ENCODE results near the gene CD151. TPM values are rescaled to one million over a fixed set of nuclear protein-coding genes. Genes with fewer than 3 reads are reported as not detected.

CD151 gene
- total RNA-seq, 1 experiment from 2014 or later: 179 TPM

GRCh38 chr11:843086-843734 is 10.5 kb downstream of the CD151 start:
- Histone ChIP-seq H3K4me1 (replicated peaks) (peaks cover 35% of the 10 kb centered on the region), H3K4me3 (peak overlapping the region; percentile 95)
- peak in 1 of 2 experiments; percentile 25 for DNase-seq (ENCODE audit: low read depth in 1 of 2, low spot score in 2 of 2)

DNA sequence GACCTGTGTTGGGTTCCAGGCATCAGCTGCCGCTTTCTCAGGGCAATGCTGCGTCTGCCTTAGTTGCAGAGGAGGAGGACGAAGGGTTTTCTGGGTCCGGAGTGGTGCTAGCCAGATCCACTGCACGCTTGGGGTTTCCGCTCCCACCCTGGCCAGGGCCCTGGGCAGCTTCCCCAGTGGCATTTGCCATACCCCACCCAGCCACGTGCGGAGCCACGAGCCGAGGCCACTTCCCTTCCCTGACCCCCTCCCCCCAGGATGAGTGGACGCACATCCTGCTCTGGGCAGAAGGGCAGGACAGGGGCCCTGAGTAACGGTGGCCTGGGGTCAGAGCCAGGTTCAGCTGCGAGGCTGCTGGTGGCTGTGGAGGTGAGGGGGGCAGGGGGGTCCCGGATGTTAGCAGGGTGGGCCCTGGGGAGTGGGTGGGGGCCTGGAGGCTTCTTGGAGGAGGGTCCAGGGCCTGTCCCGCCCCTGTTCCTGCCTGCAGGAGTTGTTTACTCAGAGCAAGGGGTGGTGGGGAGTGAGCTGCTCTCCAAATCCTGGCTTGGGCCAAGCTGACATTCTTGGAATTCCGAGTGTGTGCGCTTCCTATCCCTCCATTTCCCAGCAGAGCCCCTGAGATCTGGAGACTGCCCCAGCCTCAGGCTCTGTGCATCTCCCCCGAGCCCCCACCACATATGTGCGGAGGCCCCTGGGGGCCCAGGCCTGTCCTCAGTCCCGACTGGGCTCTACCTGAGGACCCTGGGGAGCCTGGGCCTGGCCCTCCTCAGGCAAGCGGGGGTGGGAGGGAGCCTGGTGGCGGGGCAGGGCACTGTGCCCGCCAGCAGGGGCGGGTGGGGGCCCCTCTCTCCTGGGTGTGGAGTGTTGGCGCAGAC is 11.3 kb downstream of the CD151 start:
- Histone ChIP-seq H3K27ac (peak overlapping the region; percentile 100), H3K27me3 (replicated peaks) (no peaks in the 10 kb centered on the region), H3K36me3 (peaks cover 37% of the 10 kb centered on the region), H3K4me1 (replicated peaks) (peaks cover 35% of the 10 kb centered on the region), H3K4me3 (peak overlapping the region; percentile 95), H3K9me3 (replicated peaks) (no peaks in the 10 kb centered on the region)
- DNase-seq (ENCODE audit: low read depth in 1 of 2, low spot score in 2 of 2): peak; percentile 81 to 92

More at GRCh38 chr11:843086-843734, 10.5 kb downstream of the CD151 start:
- peak overlapping the region; percentile 100 for H3K27ac ChIP-seq
- H3K27me3 ChIP-seq (replicated peaks): no peaks in the 10 kb centered on the region
- H3K9me3 ChIP-seq (replicated peaks): no peaks in the 10 kb centered on the region
- peaks cover 42% of the 10 kb centered on the region for H3K36me3 ChIP-seq

- H3K27me3 ChIP-seq (replicated peaks): no peaks in the 10 kb centered on the region
- H3K4me3 ChIP-seq: peak overlapping the region; percentile 95
- peak; percentile 78 to 86 for DNase-seq (ENCODE audit: low read depth in 1 of 2, low spot score in 2 of 2)
- H3K27ac ChIP-seq: peak overlapping the region; percentile 100
- H3K36me3 ChIP-seq: peaks cover 27% of the 10 kb centered on the region
- no peaks in the 10 kb centered on the region for H3K9me3 ChIP-seq (replicated peaks)
- H3K4me1 ChIP-seq (replicated peaks): peaks cover 35% of the 10 kb centered on the region
These were observed 12.2 kb downstream of the CD151 start for GRCh38 chr11:844693-845644.

DNA sequence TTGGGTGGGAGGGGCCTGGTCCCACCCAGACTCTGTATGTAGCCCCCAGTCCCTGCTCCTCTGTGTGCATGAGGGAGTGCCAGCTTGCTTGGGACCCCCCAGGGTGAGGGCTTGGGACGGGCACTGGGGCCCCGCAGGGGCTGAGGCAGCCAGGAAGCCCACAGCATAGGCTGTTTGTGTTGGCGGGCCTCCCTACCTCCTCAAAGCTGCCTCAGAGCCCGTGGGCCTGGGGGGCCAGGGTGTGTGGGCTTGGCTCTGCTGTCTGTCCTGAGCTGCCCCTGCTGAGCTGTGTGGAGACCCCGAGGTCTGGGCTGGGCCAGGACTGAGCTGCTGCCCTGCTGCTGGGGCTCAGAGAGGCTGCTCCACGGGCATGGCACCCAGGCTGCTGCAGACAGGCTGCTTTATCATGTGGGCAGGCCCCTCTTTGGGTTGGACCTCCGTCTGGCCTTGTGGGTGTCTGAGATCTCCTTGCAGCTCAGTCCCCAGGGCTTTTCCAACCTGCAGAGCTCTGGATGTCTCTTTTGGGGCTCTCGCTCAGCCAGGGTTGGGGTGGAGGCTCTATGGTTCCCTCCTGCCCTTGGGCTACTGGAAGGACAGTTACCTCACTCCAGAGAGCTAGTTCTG is 13.2 kb downstream of the CD151 start:
- Histone ChIP-seq H3K4me1 (replicated peaks) (peaks cover 31% of the 10 kb centered on the region), H3K9me3 (replicated peaks) (no peaks in the 10 kb centered on the region), H3K36me3 (peaks cover 21% of the 10 kb centered on the region), H3K4me3 (no peak overlapping the region), H3K27ac (no peak overlapping the region), H3K27me3 (replicated peaks) (no peaks in the 10 kb centered on the region)
- peak; percentile 28 to 52 for DNase-seq (ENCODE audit: low read depth in 1 of 2, low spot score in 2 of 2)

- Histone ChIP-seq H3K27ac (no peak overlapping the region), H3K4me3 (no peak overlapping the region), H3K9me3 (replicated peaks) (no peaks in the 10 kb centered on the region), H3K4me1 (replicated peaks) (peaks cover 27% of the 10 kb centered on the region), H3K27me3 (replicated peaks) (no peaks in the 10 kb centered on the region), H3K36me3 (peaks cover 15% of the 10 kb centered on the region)
- DNase-seq (ENCODE audit: low read depth in 1 of 2, low spot score in 2 of 2): no peak
These were observed 13.8 kb downstream of the CD151 start for GRCh38 chr11:846496-847098.

GRCh38 chr11:847876-848275 is 15.1 kb downstream of the CD151 start:
- Histone ChIP-seq H3K36me3 (peaks cover 6% of the 10 kb centered on the region; the same call in 1 of the 2 replicates), H3K27ac (no peak overlapping the region)
- DNase-seq (ENCODE audit: low read depth in 1 of 2, low spot score in 2 of 2): no peak

GRCh38 chr11:848380-848931 is 15.7 kb downstream of the CD151 start:
- Histone ChIP-seq H3K36me3 (peaks cover 6% of the 10 kb centered on the region; the same call in 1 of the 2 replicates), H3K9me3 (replicated peaks) (no peaks in the 10 kb centered on the region), H3K4me1 (replicated peaks) (peaks cover 27% of the 10 kb centered on the region), H3K27me3 (replicated peaks) (no peaks in the 10 kb centered on the region), H3K4me3 (no peak overlapping the region), H3K27ac (no peak overlapping the region)
- no peak for DNase-seq (ENCODE audit: low read depth in 1 of 2, low spot score in 2 of 2)

More at GRCh38 chr11:847876-848275, 15.1 kb downstream of the CD151 start:
- no peaks in the 10 kb centered on the region for H3K27me3 ChIP-seq (replicated peaks)
- H3K9me3 ChIP-seq (replicated peaks): no peaks in the 10 kb centered on the region
- no peak overlapping the region for H3K4me3 ChIP-seq
- H3K4me1 ChIP-seq (replicated peaks): peaks cover 27% of the 10 kb centered on the region

DNA sequence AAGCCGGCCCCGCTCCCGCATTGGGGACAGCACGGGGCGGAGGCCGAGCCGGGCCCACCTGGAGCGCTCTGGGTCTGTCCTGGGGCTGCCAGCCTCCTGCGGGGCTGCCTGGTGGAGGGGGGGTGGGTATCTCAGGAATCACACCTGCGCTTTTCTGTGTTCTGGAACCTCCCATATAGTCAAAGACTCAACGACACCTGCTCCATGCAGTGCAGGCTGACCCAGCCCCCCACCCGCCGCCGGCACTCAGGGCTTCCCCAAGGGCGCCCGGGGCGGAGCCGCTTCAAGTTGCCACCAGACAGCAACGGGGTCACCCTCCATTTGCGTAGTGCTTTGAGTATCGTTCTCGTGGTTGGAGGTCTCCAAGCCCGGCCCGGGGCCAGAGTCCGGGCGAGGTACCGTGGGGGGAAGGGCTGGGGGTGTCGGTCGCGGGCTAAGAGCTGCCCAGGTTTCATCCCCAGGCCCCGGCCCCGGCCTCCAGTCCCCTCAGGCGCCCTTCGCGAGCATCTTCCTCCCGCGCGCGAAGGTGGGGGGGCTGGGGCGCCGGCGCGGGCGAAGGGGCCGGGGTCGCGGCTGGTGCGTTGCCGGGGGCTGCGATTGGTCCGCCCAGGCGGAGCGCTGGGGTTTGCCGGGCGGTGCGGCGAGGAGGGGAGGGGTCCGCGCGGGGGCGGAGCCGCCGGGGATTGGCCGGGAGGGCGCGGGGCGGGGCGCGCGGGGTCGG is 16.5 kb downstream of the CD151 start:
- Histone ChIP-seq H3K27me3 (replicated peaks) (no peaks in the 10 kb centered on the region), H3K27ac (no peak overlapping the region), H3K4me3 (no peak overlapping the region)

GRCh38 chr11:849951-850774 is 17.4 kb downstream of the CD151 start:
- peaks cover 15% of the 10 kb centered on the region for H3K4me1 ChIP-seq (replicated peaks)
- no peak overlapping the region for H3K4me3 ChIP-seq
- H3K27me3 ChIP-seq (replicated peaks): no peaks in the 10 kb centered on the region
- no peaks in the 10 kb centered on the region for H3K9me3 ChIP-seq (replicated peaks)
- no peak overlapping the region for H3K27ac ChIP-seq
- peaks cover 6% of the 10 kb centered on the region; the same call in 1 of the 2 replicates for H3K36me3 ChIP-seq
- no peak for DNase-seq (ENCODE audit: low read depth in 1 of 2, low spot score in 2 of 2)

More for the DNA sequence above, 16.5 kb downstream of the CD151 start:
- no peaks in the 10 kb centered on the region for H3K9me3 ChIP-seq (replicated peaks)
- H3K36me3 ChIP-seq: peaks cover 6% of the 10 kb centered on the region; the same call in 1 of the 2 replicates
- H3K4me1 ChIP-seq (replicated peaks): peaks cover 22% of the 10 kb centered on the region
- DNase-seq (ENCODE audit: low read depth in 1 of 2, low spot score in 2 of 2): no peak

- Histone ChIP-seq H3K36me3 (peaks cover 6% of the 10 kb centered on the region; the same call in 1 of the 2 replicates), H3K27ac (no peak overlapping the region), H3K4me3 (no peak overlapping the region), H3K4me1 (replicated peaks) (peaks cover 6% of the 10 kb centered on the region), H3K9me3 (replicated peaks) (no peaks in the 10 kb centered on the region), H3K27me3 (replicated peaks) (no peaks in the 10 kb centered on the region)
- DNase-seq (ENCODE audit: low read depth in 1 of 2, low spot score in 2 of 2): no peak
These were observed 18.3 kb downstream of the CD151 start for GRCh38 chr11:850775-851763.

All from SJSA1 (cell line).